CD4-positive, CD25-positive, alpha-beta regulatory T cell (primary cell): ENCODE measurements around the gene CNN2. TPM values are rescaled to one million over a fixed set of nuclear protein-coding genes. Genes with fewer than 3 reads are reported as not detected.

Source experiments
- ATAC-seq, 2 donors: fragments of 150-1000 bp; cut with Tn5 transposase; one replicate each; pipeline ENCODE4 v1.10.0; 2021; ENCODE audit warnings: low read depth in 2 of 2, moderate number of reproducible peaks in 2 of 2, moderate library complexity in 1 of 2
- DNase-seq, 3 donors: peaks; one replicate each; pipeline versions ENCODE4 v3.0.0 to v3.0.0-alpha.2; 2012 to 2022; ENCODE audit warnings: mixed read lengths in 1 of 3
- H3K27ac ChIP-seq: one replicate; pipeline ENCODE4 v1.7.0; 2013; ENCODE audit warnings: mild to moderate bottlenecking, low read length; ENCODE audit not compliant: insufficient read depth, poor library complexity, severe bottlenecking
- H3K27me3 ChIP-seq: one replicate; pipeline ENCODE4 v1.7.0; 2013; ENCODE audit warnings: low read length; ENCODE audit not compliant: control insufficient read depth, insufficient read depth
- H3K36me3 ChIP-seq: one replicate; pipeline ENCODE4 v1.7.0; 2013; ENCODE audit warnings: mild to moderate bottlenecking, low read length, moderate library complexity; ENCODE audit not compliant: control insufficient read depth, insufficient read depth
- H3K4me1 ChIP-seq: 2 replicates; pipeline ENCODE4 v1.7.0; 2013; ENCODE audit warnings: mild to moderate bottlenecking, low read length; ENCODE audit not compliant: insufficient read depth, control insufficient read depth, poor library complexity, severe bottlenecking
- H3K4me3 ChIP-seq: one replicate; pipeline ENCODE4 v1.7.0; 2013; ENCODE audit warnings: low read depth, mild to moderate bottlenecking, low read length, moderate library complexity
- H3K9me3 ChIP-seq, 2 experiments: 1 replicate in 1 of 2; 2 replicates in 1 of 2; pipeline ENCODE4 v1.7.0; 2013; ENCODE audit warnings: low read length in 2 of 2, mild to moderate bottlenecking in 1 of 2, moderate library complexity in 1 of 2; ENCODE audit not compliant: control insufficient read depth in 2 of 2
- H3K27ac Mint-ChIP-seq, 3 donors: one replicate each; pipeline ENCODE4 v1.8.0; 2020 to 2022; ENCODE audit warnings: mild to moderate bottlenecking in 3 of 3, mixed read lengths in 3 of 3, moderate library complexity in 2 of 3
- H3K27me3 Mint-ChIP-seq: one replicate; pipeline ENCODE4 v1.8.0; 2022; ENCODE audit warnings: mild to moderate bottlenecking, mixed read lengths
- H3K36me3 Mint-ChIP-seq: one replicate; pipeline ENCODE4 v1.8.0; 2020; ENCODE audit warnings: mixed read lengths
- H3K4me1 Mint-ChIP-seq, 4 donors: one replicate each; pipeline ENCODE4 v1.8.0; 2020 to 2022; ENCODE audit warnings: mixed read lengths in 4 of 4, mild to moderate bottlenecking in 1 of 4
- H3K4me3 Mint-ChIP-seq, 4 donors: one replicate each; pipeline ENCODE4 v1.8.0; 2020 to 2022; ENCODE audit warnings: mild to moderate bottlenecking in 4 of 4, mixed read lengths in 4 of 4, moderate library complexity in 3 of 4
- H3K9me3 Mint-ChIP-seq, 7 donors: one replicate each; pipeline ENCODE4 v1.8.0; 2020 to 2022; ENCODE audit warnings: mixed read lengths in 7 of 7, mild to moderate bottlenecking in 3 of 7, moderate library complexity in 2 of 7
- polyA plus RNA-seq, 4 donors: library from polyadenylated mRNA; unstranded; fragments of 300-500 nt; fragmentation: Illumina TruSeq; gene quantifications; one replicate each; pipeline ENCODE4 v1.2.3, GENCODE V29; 2021
- total RNA-seq: library from RNA; stranded (reverse); gene quantifications from one replicate; pipeline ENCODE4 v1.2.3, GENCODE V29; 2022

The CNN2 gene
- total and polyA plus RNA-seq, 5 donors from 2014 or later = 378 to 426 (median 397) TPM

GRCh38 chr19:1088416-1089010, 62.1 kb downstream of the CNN2 start:
- Mint-ChIP-seq H3K4me3 (peak overlapping the region; percentile 27 to 92 (median 49)), H3K27ac (peak overlapping the region; percentile 88 to 94 (median 90)), H3K9me3 (peaks cover 0 to 5% (median 0%) of the 10 kb centered on the region in 7 donors), H3K36me3 (peaks cover 19% of the 10 kb centered on the region), H3K4me1 (peaks cover 4 to 52% (median 17%) of the 10 kb centered on the region in 4 donors), H3K27me3 (no peaks in the 10 kb centered on the region)
- peak overlapping the region; percentile 76 for H3K27ac ChIP-seq
- ATAC-seq (peak in 1 of 2 donors; percentile 19), DNase-seq (peak in 1 of 3 donors; percentile 58)
- H3K4me1 ChIP-seq = peaks cover 55% of the 10 kb centered on the region
- H3K27me3 ChIP-seq = no peaks in the 10 kb centered on the region
- peaks cover 36% of the 10 kb centered on the region for H3K36me3 ChIP-seq
- H3K9me3 ChIP-seq = no peaks in the 10 kb centered on the region
- no peak overlapping the region for H3K4me3 ChIP-seq

Other genes starting within 250 kb of the CNN2 start
- gene PTBP1, start 229.2 kb upstream of the CNN2 start, total RNA-seq = 308 TPM
- gene PTBP1, start 229.2 kb upstream of the CNN2 start, polyA plus RNA-seq = 100 to 1,000 TPM; 108 to 132 (median 126) TPM
- not detected for gene PLPPR3, start 204.7 kb upstream of the CNN2 start, total RNA-seq
- not detected for gene PLPPR3, start 204.7 kb upstream of the CNN2 start, polyA plus RNA-seq
- gene AZU1, start 198.8 kb upstream of the CNN2 start, total RNA-seq = 0.59 TPM
- gene AZU1, start 198.8 kb upstream of the CNN2 start, polyA plus RNA-seq = not detected
- gene PRTN3, start 185.6 kb upstream of the CNN2 start, total RNA-seq = not detected
- not detected for gene PRTN3, start 185.6 kb upstream of the CNN2 start, polyA plus RNA-seq
- not detected for gene ELANE, start 174.3 kb upstream of the CNN2 start, total RNA-seq
- not detected for gene ELANE, start 174.3 kb upstream of the CNN2 start, polyA plus RNA-seq
- 1.9 TPM for gene CFD, start 166.9 kb upstream of the CNN2 start, total RNA-seq
- 1 to 10 TPM; 2.0 to 6.4 (median 2.5) TPM for gene CFD, start 166.9 kb upstream of the CNN2 start, polyA plus RNA-seq
- gene MED16, start 133.4 kb upstream of the CNN2 start, total RNA-seq = 71.5 TPM
- gene MED16, start 133.4 kb upstream of the CNN2 start, polyA plus RNA-seq = 10 to 100 TPM; 61.9 to 91.7 (median 81.4) TPM
- not detected for gene RNU6-9, start 133.1 kb upstream of the CNN2 start, total RNA-seq
- gene RNU6-9, start 133.1 kb upstream of the CNN2 start, polyA plus RNA-seq = not detected
- 266 TPM for gene R3HDM4, start 113.4 kb upstream of the CNN2 start, total RNA-seq
- 100 to 1,000 TPM; 249 to 283 (median 267) TPM for gene R3HDM4, start 113.4 kb upstream of the CNN2 start, polyA plus RNA-seq
- gene KISS1R, start 109.3 kb upstream of the CNN2 start, total RNA-seq = 0.86 TPM
- gene KISS1R, start 109.3 kb upstream of the CNN2 start, polyA plus RNA-seq = 1 to 10 TPM in 1 of 4 donors, under 1 TPM in 2, not detected in 1; 0.21 to 1.2 (median 0.48) TPM
- 14.4 TPM for gene ARID3A, start 100.6 kb upstream of the CNN2 start, total RNA-seq
- 1 to 10 TPM in 2 of 4 donors, under 1 TPM in 2; 0.63 to 1.4 (median 0.99) TPM for gene ARID3A, start 100.6 kb upstream of the CNN2 start, polyA plus RNA-seq
- gene WDR18, start 42.3 kb upstream of the CNN2 start, total RNA-seq = 23.8 TPM
- gene WDR18, start 42.3 kb upstream of the CNN2 start, polyA plus RNA-seq = 10 to 100 TPM; 55.4 to 71.1 (median 64.9) TPM
- gene GRIN3B, start 26.2 kb upstream of the CNN2 start, total RNA-seq = not detected
- gene GRIN3B, start 26.2 kb upstream of the CNN2 start, polyA plus RNA-seq = not detected
- 339 TPM for gene TMEM259, start 5.5 kb upstream of the CNN2 start, total RNA-seq
- gene TMEM259, start 5.5 kb upstream of the CNN2 start, polyA plus RNA-seq = 10 to 100 TPM; 51.6 to 67.1 (median 54.2) TPM
- not detected for gene RNU6-2, start 5.1 kb upstream of the CNN2 start, total RNA-seq
- gene RNU6-2, start 5.1 kb upstream of the CNN2 start, polyA plus RNA-seq = not detected
- gene ABCA7, start 13.5 kb downstream of the CNN2 start, total RNA-seq = 161 TPM
- gene ABCA7, start 13.5 kb downstream of the CNN2 start, polyA plus RNA-seq = 10 to 100 TPM in 1 of 4 donors, 1 to 10 TPM in 3; 3.4 to 13.3 (median 6.9) TPM
- gene ARHGAP45, start 40.6 kb downstream of the CNN2 start, total RNA-seq = 756 TPM
- gene ARHGAP45, start 40.6 kb downstream of the CNN2 start, polyA plus RNA-seq = 100 to 1,000 TPM; 258 to 297 (median 277) TPM
- gene POLR2E, start 68.8 kb downstream of the CNN2 start, total RNA-seq = 72.4 TPM
- 100 to 1,000 TPM; 120 to 145 (median 133) TPM for gene POLR2E, start 68.8 kb downstream of the CNN2 start, polyA plus RNA-seq
- gene GPX4, start 77.4 kb downstream of the CNN2 start, total RNA-seq = 112 TPM
- gene GPX4, start 77.4 kb downstream of the CNN2 start, polyA plus RNA-seq = 100 to 1,000 TPM; 318 to 406 (median 354) TPM
- 139 TPM for gene SBNO2, start 147.7 kb downstream of the CNN2 start, total RNA-seq
- gene SBNO2, start 147.7 kb downstream of the CNN2 start, polyA plus RNA-seq = 1 to 10 TPM; 2.0 to 5.1 (median 2.7) TPM
- 71.4 TPM for gene STK11, start 179.2 kb downstream of the CNN2 start, total RNA-seq
- 10 to 100 TPM; 11.9 to 23.0 (median 17.4) TPM for gene STK11, start 179.2 kb downstream of the CNN2 start, polyA plus RNA-seq
- gene CBARP, start 211.4 kb downstream of the CNN2 start, total RNA-seq = 0.12 TPM
- not detected for gene CBARP, start 211.4 kb downstream of the CNN2 start, polyA plus RNA-seq
- gene ATP5F1D, start 215.1 kb downstream of the CNN2 start, total RNA-seq = 124 TPM
- 100 to 1,000 TPM; 208 to 236 (median 223) TPM for gene ATP5F1D, start 215.1 kb downstream of the CNN2 start, polyA plus RNA-seq
- 126 TPM for gene MIDN, start 222.0 kb downstream of the CNN2 start, total RNA-seq
- 1 to 10 TPM; 1.4 to 3.4 (median 1.8) TPM for gene MIDN, start 222.0 kb downstream of the CNN2 start, polyA plus RNA-seq
- 497 TPM for gene CIRBP, start 242.7 kb downstream of the CNN2 start, total RNA-seq
- 100 to 1,000 TPM; 172 to 243 (median 210) TPM for gene CIRBP, start 242.7 kb downstream of the CNN2 start, polyA plus RNA-seq
- gene FAM174C, start 248.9 kb downstream of the CNN2 start, total RNA-seq = 44.2 TPM
- 10 to 100 TPM; 72.9 to 91.3 (median 88.4) TPM for gene FAM174C, start 248.9 kb downstream of the CNN2 start, polyA plus RNA-seq